ENCODE results near the gene TICAM2.

Gene TICAM2

DNA sequence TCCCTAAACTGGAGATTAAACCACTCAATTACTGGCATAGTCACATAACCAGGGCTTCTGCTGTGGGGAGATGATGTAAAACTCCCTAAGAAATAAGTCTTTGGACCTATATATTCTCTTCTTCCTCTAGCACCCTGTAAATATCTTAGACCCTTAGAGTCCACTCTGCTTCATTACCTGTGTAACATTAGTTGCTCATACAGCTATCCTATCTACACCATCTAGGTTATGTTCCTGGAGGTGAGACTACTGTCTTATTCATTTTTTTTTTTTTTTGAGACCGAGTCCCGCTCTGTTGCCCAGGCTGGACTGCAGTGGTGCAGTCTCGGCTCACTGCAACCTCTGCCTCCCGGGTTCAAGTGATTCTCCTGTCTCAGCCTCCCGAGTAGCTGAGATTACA is 9.6 kb upstream of the TICAM2 start:
- DNase-seq: no peak

DNA sequence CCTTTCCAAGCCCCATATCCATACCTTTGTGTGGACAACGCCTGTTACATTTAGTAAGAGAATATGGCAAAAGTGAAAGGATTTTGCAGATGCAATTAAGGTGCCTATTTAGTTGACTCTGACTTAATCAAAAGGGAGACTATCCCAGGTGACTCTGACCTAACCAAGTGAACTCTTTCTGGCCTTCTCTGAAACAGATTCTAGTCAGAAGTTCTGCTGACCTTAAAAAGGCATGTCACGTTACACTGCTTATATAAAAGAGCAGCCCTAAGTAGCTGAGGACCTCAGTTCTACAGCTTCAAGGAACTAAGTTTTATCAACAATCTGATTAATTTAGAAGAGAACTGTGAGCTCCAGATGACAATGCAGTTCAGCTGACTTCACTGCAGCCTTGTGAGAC is 5.7 kb upstream of the TICAM2 start:
- DNase-seq: no peak

DNA sequence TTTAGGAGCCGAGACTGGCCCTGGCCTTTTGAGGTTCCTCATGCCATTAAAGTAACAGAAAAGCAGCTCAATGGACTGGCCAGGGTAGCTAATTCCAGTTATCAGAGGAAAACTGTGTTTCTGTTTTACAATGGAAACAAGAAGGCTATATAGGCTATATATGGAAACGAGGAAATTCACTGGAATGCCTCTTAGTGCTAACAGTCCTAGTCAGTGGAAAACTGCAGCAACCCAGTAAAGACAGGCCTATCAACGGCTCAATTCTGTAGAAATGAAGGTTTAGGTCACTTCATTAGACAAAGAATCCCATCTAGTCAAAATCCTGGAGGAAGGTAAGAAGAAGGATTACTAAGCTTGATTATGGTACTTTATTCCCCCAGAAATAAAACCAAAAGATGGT is 3.2 kb upstream of the TICAM2 start:
- DNase-seq: no peak

DNA sequence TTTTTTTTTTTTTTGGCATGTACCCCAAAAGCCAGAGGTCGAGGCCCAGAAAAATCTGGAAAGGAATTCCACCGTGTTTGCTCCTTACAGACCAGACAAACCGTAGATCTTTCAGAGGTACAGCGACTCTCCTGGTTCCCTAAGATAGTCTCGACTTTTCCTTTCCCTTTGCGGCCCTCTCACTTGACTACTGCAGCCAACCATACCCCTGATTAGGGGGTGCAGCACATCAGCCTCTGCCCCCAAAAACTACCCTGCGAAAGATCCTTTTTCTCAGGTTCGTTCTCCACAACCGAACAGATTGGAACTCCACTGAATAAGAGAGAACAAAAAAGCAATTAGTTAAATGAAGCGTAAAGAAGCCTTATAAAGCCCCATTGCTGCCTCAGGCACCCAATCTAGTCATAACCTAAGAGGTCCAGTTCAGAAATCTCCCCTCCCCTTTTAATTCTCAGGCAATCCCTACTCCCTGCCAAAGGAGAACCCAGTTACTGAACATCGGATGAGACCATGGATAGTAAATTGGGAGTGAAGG is 379 bp upstream of the TICAM2 start:
- DNase-seq: peak in 1 of 51 donors; percentile 76

DNA sequence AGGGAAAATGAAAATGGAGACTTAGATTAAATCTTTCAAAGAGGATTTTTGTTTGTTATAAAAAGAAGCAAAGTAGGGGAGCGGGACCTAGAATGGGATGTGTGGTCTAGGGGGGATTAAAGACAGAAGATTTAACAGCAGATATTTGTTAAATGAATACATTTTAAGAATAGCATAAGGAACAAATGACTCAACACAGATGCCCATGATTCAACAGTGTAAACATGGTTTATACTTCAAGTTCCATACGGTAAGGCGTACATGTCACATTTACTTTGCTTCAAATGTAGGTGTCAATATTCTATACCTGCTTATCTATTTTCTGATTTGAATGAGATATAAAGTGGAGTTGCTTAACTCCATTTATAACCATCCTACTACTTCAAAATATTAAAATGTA is 1.5 kb downstream of the TICAM2 start:
- DNase-seq: no peak

DNA sequence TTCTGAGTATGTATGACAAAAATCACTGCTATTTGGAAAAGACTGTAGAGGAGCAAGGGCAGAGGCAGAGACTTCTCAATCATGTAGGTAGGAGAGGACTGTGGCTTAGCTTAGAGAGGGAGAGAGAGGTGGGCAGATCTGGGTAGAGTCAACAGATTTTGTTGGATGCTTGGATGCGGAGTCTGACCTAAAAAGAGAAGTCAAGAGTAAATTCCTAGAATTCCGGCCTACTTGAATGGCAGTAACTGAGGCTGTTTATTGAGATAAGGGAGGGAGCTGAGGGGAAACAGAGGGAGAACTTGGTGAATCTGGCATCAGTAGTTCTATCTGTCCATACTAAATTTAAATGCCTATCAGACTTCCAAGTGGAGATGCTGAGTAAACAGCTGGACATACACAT is 2.4 kb downstream of the TICAM2 start:
- DNase-seq: no peak

DNA sequence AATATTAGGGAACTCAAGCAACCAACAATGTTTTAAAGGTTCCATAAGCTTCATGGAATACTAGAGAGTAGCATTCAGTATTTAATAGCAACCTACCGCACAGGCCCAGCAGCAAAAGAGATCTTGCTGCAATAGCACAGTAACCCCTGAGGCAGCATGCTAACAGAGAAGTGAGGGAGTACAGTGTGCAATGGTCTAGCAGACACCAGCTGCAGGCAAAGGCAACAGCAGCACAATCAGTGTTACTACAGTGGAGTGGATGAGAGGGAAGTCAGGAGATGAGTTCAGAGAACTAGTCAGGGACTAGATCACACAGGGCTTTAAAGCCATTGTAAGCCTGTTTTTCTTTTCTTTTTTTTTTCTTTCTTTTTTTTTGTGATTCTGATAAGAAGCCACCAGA is 2.8 kb downstream of the TICAM2 start:
- peak in 19 of 51 donors; percentile 1 to 47 (median 23) for DNase-seq

DNA sequence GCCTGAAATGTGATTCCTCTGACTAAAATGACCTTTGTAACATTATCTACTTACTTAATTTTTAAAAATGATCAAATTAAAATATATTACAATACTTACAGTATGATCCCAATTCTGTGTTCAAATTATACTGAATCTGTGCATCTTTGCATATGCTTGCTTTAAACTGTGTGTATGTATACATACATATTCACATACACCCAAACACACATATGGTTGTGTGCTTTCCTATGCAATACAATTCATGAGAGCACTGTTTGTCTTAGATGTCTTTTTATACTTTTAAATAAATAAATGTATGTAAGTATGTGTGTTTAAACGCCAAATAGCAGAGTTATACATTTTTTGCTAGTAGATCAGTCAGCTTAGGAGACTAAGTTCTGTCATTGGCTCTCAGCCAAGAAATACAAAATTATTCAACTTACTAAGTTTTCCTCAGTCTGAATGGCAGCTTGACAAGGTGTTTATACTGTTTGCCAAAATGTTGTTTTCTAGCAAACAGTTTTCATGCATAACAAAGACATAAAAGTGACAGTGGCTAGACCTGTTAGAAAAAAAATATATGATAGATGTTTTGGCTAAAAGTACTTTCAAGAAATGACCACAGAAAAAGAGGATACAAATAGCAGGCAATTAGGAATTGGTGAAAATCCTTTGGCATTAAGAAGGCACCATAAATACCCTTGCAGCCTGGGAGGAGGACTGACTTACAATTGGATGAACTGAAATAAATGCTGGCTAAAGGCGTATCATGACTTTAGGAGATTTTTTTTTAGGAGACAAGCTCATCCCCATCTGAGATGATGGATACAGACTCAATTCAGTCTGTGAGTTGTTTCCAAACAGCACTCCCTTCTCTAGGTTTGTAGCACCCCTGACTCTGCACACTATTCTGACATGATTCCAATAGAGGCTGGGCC is 7.9 kb downstream of the TICAM2 start:
- DNase-seq: no peak

DNA sequence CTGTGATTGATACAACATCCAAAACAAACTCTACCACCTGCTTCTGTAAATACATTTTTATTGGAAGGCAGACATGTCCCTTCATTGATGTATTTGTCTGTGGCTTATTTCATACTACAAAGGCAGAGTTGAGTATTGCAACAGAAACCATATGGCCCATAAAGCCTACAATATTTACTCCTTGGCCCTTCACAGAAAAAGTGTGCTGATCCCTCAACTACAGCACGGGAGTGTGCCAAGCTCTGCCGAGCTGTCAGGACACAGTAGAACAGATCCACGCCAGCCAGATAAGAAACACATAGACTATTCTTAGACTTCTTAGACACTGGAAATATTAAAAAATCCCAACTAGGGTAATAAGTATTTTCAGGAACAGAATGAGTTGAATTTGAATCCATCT is 13.2 kb downstream of the TICAM2 start:
- DNase-seq: no peak

DNA sequence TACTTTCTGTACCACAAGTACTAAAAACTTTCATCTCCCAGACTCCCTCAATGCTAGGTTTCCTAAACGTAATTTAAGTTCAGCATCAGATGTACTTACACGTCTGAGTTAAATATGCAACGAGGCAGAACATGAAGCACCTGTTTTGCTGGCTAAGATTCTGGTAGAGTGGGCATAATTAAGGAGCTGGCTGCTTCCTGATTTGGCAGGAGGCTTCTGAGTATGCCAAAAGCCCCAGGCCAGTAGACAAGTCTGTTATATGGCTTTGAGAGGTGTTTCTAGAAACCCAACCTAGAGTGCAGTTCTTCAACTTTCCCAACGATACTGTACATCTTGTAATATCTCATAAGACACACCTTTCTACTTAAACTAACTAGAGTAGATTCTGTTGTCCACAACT is 13.6 kb downstream of the TICAM2 start:
- DNase-seq: no peak

DNA sequence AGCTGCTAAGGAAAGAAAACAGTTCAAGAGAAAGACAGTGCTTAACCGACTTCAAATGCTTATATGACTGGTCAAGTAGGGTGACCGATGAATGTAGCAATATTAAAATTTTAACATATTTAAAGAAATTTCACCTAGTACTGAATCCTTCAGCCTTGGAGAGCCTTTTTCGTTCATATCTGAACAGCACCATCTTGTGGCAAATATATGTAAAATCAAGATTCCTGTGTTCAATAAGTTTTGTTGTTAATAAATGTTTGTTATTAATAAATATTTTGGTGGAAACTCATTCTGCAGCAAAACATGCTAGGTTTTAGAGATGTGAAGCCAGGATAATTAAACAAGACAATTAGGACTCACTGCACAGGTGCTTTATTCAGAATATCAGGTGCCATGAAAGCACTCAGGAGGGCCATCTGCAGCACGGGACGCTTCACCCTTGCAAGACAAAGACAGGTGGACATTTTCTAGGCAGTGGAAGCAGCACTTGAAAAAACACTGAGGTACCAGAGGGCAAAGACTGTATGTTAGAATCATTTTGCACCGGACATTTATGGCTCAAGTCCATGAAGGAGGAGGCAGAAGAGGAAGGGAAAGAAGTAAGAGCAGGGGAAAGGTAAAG is 15.6 kb downstream of the TICAM2 start:
- peak in 3 of 51 donors; percentile 1 to 42 (median 25) for DNase-seq

DNA sequence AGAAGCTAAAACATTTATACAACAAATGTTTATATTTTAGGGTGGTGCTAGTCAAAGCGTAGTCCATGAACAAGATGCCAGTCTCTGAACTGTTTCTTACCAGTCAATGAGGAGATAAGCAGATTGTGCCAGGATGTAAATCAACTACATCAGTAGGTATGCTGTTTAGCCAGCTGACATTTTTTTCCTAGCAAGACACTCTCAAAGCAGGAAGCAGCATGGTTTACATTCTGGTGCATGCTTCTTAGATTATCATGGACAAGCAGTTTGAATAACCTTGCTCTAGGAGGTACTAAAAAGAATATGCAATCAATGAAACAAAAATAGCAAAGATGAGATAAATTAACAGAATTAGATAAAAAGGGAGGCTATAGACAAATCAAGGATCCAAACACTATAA is 17.0 kb downstream of the TICAM2 start:
- no peak for DNase-seq

DNA sequence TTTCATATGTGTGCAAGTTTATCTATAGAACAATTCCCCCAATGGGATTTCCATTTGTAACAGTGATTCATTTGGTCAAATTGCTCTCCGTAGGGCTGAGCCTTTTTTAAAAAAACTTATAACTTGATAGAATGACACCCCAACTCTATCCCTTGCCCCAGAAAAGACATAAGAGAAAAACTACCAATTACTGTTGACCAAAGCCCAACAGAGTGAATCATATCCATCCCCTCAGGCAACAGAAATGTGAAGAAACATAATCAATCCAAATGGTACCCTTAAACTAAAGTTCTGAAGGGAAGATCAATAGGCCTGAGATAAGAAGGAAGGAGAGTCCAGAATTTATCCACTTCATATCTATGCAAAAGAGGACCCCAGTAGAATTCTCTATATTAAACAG is 17.8 kb downstream of the TICAM2 start:
- DNase-seq: no peak

DNA sequence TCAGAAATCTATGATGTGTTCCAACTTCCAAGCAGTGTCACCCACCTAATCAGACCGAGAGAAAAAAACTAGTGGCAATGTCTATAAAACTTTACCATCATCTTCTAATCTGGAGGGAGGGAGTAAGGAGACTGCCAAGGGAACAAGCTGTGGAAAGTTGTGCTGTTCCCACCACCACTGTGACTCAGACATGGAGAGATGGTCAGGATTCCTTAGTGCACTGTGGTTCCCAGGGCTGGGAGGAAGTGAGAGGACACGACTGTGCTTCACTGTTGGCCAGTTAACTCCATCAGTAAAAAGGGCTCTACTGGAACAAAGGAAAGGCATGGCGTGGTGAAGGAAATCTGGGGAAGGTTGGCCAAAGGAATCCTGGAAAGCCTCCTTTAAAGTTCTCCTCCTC is 18.8 kb downstream of the TICAM2 start:
- DNase-seq: no peak

DNA sequence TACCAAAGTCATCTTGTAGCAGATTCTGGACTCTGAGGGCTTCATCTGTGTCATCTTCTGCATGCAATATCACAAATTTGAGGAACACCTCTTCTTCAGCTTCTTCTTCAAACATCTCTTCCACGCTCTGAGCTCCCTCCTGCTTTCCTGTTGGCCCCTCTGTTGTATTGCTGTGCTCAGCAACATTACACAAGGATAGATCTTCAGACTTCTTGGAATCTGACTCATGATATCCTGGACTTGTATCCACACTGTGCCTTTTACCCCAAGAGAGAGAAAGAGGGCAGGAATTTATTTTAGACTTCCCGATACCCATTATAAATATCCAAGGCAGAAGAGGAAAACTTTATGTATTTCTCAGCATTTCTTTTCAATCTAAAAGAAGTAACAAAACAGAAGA is 21.3 kb downstream of the TICAM2 start:
- DNase-seq: no peak

DNA sequence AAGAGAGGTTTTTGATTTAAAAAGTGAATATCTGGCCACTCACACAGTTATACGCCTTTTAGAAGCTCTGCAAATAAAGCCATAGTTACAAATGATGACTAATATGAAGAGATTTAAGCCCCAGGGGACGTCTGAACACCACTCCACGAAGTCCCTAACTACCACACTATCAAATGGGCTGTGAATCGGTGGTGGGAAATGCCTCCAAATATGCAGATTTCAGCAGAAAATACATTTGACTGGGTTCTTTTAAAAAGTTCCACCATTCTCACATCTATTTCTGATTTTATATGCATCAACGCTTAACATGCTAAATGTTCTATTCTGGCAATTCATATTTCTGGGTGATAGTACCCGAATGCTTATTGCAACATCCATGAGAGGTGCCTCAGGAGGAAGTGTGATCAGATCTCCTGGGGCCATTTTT is 22.5 kb downstream of the TICAM2 start:
- no peak for DNase-seq

DNA sequence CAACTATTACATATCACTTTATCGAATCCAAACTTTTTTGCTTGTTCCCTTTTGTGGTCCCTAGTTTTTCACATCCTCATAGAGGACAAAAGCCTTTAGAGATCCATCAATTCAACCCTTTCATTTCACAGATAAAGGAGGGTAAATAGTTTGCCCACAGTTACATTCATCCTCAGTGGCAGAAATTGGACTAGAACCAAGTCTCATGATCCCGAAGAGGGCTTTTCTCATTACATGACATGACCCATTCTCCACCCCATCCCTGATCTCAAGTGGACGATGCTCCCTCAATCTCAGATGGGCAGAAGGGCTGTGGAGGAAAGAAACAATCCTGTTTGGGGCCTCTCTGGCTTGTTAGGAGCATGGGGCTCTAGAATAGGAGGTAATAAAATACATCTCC is 23.1 kb downstream of the TICAM2 start:
- peak in 5 of 51 donors; percentile 4 to 38 (median 13) for DNase-seq

DNA sequence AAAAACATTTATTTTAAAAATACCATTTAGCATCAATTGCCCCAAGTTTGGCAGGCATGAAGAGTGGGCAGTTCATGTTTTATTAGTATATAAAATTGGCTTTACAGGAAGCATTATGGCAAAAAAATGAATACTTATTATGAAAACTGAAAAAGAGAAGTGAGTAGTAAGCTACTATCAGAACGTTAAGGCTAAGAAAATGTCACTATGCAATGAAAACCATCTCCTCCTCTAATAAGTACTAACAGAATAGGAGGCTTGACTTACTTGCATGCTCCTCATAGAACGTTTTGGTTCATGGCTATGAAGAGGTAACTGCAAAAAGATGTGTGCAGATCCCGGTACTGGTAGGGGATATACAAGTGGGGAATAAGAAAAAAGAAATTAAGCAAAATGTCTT is 23.6 kb downstream of the TICAM2 start:
- no peak for DNase-seq

DNA sequence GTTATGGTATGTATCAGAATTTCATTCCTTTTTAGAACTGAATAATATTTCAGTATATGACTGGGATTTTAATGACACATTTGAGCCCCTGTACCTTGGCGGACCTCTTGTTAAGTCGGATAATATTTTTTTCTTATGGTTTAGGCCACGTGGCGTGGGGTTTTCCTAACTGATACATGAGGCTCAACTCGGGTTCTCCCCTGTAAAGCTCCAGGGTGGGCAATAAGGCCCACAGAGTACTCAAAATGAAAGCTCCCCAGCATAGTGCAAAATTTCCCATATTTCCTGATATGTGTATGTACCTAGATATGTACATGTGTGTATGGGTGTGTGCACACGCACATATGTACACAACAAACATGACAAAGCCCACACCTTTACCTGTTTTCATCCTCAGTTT is 24.5 kb downstream of the TICAM2 start:
- DNase-seq: no peak

DNA sequence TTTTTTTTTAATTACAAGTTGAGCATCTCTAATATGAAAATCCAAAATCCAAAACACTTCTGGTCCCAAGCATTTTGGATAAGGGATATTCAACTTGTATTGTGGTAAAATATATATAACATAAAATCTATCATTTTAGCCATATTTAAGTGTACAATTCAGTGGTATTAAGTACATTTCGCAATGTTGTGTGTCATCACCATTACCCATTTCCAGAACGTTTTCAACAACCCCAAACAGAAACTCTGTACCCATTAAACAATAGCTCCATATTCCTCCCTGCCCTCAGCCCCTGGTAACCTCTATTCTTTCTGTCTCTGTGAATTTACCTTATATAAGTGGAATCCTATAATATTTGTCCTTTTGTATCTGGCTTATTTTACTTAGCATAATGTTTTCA is 24.9 kb downstream of the TICAM2 start:
- DNase-seq: no peak

DNA sequence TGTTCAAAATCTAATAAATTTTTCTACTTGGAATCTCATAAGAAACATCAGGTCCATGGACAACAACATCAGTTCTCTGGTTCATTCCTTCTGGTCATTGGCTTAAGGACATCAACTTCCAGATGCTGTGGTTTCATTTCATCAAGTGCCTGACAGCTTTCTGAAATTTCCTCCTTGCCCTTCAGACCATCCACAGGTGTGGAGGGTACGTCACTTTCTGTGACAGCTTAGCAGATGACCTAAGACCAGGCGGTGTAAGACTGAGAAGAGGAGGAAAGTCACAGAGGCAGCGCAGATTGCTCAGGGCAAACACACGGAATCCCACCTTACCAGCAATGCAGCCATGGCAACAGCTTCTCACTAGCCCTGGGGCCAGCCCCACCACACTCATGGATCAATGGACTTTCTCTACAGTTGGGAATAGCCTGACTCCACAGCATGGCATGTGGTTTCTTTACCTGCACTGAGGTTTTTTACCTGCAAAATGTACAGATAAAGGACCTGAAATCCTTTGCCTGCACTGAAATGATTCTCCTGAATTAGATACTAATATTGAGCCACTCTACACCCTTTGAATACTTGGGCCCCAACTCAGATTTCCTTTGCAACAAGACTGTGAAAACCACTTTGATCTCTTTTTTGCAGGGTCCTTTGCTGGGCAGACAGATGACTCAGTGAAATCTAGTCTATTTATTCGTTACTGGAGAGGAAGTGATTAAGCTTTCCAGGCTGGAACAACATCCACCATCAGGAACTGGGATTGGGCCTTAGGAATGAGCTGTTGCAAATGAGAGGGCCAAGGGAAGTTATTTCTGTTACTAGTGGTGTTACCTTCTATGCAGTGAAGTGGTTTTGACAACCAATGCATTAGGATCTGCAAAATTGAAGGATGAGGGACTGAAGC is 26.9 kb downstream of the TICAM2 start:
- DNase-seq: no peak

DNA sequence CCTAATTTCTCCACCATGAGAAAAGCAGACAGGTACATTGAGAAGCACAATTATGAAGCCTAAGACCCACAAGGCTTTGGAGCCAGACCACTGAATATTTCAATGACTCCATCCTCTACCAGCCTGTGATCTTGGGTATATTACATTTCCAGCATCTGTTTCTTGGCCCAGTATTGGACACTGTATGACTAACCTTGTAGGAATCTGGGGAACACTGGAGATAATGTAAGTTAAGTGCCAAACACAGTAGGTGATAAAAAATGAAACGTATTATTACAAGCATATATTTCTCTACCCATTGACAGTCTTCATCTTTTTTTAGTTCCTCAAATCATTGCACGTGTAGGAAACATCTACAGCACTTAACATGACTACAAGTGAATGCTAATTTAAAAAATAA is 29.1 kb downstream of the TICAM2 start:
- no peak for DNase-seq
